Measurements from ENCODE around the gene NAP1L3. TPM values are rescaled to one million over a fixed set of nuclear protein-coding genes. Genes with fewer than 3 reads are reported as not detected.

The NAP1L3 gene, protein sequence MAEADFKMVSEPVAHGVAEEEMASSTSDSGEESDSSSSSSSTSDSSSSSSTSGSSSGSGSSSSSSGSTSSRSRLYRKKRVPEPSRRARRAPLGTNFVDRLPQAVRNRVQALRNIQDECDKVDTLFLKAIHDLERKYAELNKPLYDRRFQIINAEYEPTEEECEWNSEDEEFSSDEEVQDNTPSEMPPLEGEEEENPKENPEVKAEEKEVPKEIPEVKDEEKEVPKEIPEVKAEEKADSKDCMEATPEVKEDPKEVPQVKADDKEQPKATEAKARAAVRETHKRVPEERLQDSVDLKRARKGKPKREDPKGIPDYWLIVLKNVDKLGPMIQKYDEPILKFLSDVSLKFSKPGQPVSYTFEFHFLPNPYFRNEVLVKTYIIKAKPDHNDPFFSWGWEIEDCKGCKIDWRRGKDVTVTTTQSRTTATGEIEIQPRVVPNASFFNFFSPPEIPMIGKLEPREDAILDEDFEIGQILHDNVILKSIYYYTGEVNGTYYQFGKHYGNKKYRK
- 3.5 and 3.9 TPM in 2 replicates for total RNA-seq

DNA sequence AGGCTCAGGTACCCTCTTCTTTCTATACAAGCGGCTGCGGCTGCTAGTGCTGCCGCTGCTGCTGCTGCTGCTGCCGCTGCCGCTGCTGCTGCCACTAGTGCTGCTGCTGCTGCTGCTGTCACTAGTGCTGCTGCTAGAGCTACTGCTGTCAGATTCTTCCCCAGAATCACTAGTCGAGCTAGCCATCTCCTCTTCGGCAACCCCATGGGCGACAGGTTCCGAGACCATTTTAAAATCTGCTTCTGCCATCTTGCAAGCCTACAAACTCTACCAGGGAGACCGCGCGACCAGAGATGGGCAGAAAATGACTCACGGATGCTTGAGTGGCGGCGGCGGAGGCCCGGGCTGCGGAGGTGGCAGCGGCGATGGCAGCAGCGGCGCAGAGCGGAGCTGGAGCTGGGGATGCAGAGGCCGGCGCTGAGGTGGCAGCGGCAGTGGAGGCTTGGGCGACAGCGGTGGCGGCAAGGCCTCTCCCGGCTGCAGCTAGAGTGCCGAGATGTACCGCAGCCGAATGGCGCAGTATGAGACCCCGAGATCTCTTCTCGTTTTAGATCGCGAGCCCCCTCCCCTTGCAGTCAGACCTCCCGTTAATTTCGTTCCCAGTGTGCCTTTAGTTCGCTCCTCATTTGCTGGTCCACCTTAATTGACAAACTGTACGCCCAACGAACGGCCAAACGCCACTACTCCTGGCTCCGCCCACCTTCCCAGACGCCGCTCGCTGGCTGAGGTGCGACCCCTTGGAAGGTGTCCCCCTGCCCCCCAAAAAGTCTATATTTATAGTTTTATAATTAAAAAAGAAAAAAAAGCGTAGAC lies at the start of gene NAP1L3:
NAP1L3 (minus strand) TSS at position 523 of the 813 bp plus-strand sequence; CDS start at position 249, 274 bp downstream.

DNA sequence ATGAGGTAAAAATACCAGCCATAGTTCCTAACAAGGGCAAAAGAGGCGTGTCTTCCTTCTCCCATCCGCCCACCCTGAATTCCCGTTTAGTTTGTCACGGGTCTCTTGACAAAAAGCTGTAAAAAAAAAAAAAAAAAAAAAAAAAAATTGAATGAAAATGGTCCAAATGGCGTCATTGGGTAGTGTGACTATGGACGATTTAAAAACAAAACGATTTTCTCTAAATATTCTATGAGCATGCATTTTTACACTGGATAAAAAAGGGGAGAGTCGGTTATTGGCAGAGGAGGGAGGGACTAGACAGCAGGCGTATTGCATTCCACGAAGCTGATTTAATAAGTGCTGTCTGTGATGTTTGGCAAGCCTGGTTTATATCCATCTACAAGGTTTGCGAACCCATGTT lies 492 bp upstream of the NAP1L3 start, which contains the start of gene FAM133A:
FAM133A (plus strand) TSS at position 338 of the 403 bp plus-strand sequence. CDS start 35,214 bp downstream, outside the sequence.

Other genes with a start within 250 kb of the NAP1L3 start
- under 0.01 TPM in 1 of 2 replicates, not detected in the other for gene FAM133A, start 628 bp upstream of the NAP1L3 start, total RNA-seq